ENCODE data around the gene ATOX1.
"Not testable (repeated sequence)": the region's sequence is repeated elsewhere in the genome, so short reads cannot be mapped to it uniquely, and the experiment has no call there.

DNA sequence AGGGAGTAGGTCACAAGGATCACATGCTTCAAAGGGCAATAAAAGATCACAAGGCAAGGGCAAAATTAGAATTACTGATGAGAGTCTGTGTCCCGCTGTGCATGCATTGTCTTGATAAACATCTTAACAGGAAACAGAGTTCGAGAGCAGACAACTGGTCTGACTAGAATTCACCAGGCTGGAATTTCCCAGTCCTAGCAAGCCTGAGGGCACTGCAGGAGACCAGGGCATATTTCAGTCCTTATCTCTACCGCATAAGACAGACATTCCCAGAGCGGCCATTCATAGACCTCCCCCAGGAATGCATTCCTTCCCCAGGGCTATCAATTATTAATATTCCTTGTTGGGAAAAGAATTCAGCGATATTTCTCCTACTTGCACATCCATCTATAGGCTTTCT is 28.8 kb downstream of the ATOX1 start:
- TF ChIP-seq, protein P1, sequence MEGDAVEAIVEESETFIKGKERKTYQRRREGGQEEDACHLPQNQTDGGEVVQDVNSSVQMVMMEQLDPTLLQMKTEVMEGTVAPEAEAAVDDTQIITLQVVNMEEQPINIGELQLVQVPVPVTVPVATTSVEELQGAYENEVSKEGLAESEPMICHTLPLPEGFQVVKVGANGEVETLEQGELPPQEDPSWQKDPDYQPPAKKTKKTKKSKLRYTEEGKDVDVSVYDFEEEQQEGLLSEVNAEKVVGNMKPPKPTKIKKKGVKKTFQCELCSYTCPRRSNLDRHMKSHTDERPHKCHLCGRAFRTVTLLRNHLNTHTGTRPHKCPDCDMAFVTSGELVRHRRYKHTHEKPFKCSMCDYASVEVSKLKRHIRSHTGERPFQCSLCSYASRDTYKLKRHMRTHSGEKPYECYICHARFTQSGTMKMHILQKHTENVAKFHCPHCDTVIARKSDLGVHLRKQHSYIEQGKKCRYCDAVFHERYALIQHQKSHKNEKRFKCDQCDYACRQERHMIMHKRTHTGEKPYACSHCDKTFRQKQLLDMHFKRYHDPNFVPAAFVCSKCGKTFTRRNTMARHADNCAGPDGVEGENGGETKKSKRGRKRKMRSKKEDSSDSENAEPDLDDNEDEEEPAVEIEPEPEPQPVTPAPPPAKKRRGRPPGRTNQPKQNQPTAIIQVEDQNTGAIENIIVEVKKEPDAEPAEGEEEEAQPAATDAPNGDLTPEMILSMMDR (conservative IDR thresholded peaks at IDR 0.05; ENCODE audit: low read depth, low read length): not testable (repeated sequence)
- not testable (repeated sequence) for TF ChIP-seq EZH2 (IDR thresholded peaks at IDR 0.05; ENCODE audit: borderline replicate concordance, low read depth, low read length, poor library complexity, severe bottlenecking)
